OCI-LY7 (cell line): ENCODE measurements around the gene PRR35. TPM values are rescaled to one million over a fixed set of nuclear protein-coding genes. Genes with fewer than 3 reads are reported as not detected.

ENCODE experiments used
- BruUV-seq: library from RNA; stranded (reverse); fragments of 400-500 nt; replicated peaks from 2 replicates; lab custom pipeline; 2021; lab: Mats Ljungman, UMichigan
- CTCF ChIA-PET: fragments of 300-600 bp; sonication (Branson Sonifier 250); formaldehyde crosslinking; loops from one replicate; lab custom pipeline; 2022; ENCODE audit warnings: antibody characterized with exemption; ENCODE audit not compliant: unreplicated experiment; lab: Charles Lee
- POLR2A ChIA-PET: fragments of 300-600 bp; sonication (Branson Sonifier 250); formaldehyde crosslinking; loops from one replicate; lab custom pipeline; 2022; ENCODE audit warnings: antibody characterized with exemption; lab: Charles Lee
- DNase-seq: peaks from one replicate; pipeline ENCODE4 v3.0.0-alpha.2; 2015; ENCODE audit warnings: low spot score
- H2AFZ ChIP-seq: fragments of 200-600 bp; sonication (generic), shearing (Covaris generic); 2 replicates; pipeline ENCODE4 v1.6.1; 2014; ENCODE audit warnings: mild to moderate bottlenecking, antibody characterized with exemption, low read length, moderate library complexity
- H3K27ac ChIP-seq: fragments of 200-600 bp; sonication (generic); 2 replicates; pipeline ENCODE4 v1.5.1; 2014; ENCODE audit warnings: mixed run types, low read depth, mild to moderate bottlenecking, moderate library complexity, low read length, inconsistent platforms; ENCODE audit not compliant: poor library complexity, severe bottlenecking
- H3K36me3 ChIP-seq: fragments of 200-600 bp; sonication (generic); 2 replicates; pipeline ENCODE4 v1.6.1; 2014; ENCODE audit warnings: mild to moderate bottlenecking, antibody characterized with exemption, low read length, moderate library complexity, mixed read lengths; ENCODE audit not compliant: insufficient read depth
- H3K4me1 ChIP-seq: fragments of 200-600 bp; sonication (generic); 2 replicates; pipeline ENCODE4 v1.5.1; 2014; ENCODE audit warnings: mild to moderate bottlenecking, low read length; ENCODE audit not compliant: insufficient read depth, poor library complexity, severe bottlenecking
- H3K4me2 ChIP-seq: fragments of 200-600 bp; sonication (generic); 2 replicates; pipeline ENCODE4 v1.6.1; 2014; ENCODE audit warnings: mild to moderate bottlenecking, low read length
- H3K4me3 ChIP-seq: fragments of 200-600 bp; sonication (generic); 2 replicates; pipeline ENCODE4 v1.5.1; 2014; ENCODE audit warnings: mild to moderate bottlenecking, low read depth, low read length; ENCODE audit not compliant: poor library complexity, severe bottlenecking
- H3K79me2 ChIP-seq: fragments of 200-600 bp; sonication (generic); 2 replicates; pipeline ENCODE4 v1.6.1; 2016; ENCODE audit warnings: low read depth, mild to moderate bottlenecking, low read length, moderate library complexity, mixed read lengths; ENCODE audit not compliant: insufficient read depth
- H3K9me2 ChIP-seq: fragments of 200-600 bp; sonication (generic); 2 replicates; pipeline ENCODE4 v1.6.1; 2016; ENCODE audit warnings: mild to moderate bottlenecking, low read length, mixed read lengths; ENCODE audit not compliant: insufficient read depth
- H3K9me3 ChIP-seq: fragments of 200-600 bp; sonication (generic); 2 replicates; pipeline ENCODE4 v1.6.1; 2014; ENCODE audit warnings: mild to moderate bottlenecking, mixed run types, low read length, mixed read lengths
- H4K20me1 ChIP-seq: fragments of 200-600 bp; sonication (generic); 2 replicates; pipeline ENCODE4 v1.6.1; 2014; ENCODE audit warnings: mild to moderate bottlenecking, antibody characterized with exemption, low read length, moderate library complexity, mixed read lengths; ENCODE audit not compliant: insufficient read depth
- EZH2phosphoT487 ChIP-seq: fragments of 200-600 bp; sonication (generic); IDR thresholded peaks from 2 replicates; pipeline ENCODE4 v1.6.1; 2018; ENCODE audit warnings: low read depth, borderline replicate concordance, mild to moderate bottlenecking, mixed run types, antibody characterized with exemption, low read length, moderate library complexity, mixed read lengths
- intact Hi-C: fragments of 100-400 bp; cut with micrococcal nuclease; formaldehyde crosslinking; loops from one replicate; pipeline ENCODE4 v1.10.0; 2022; ENCODE audit not compliant: unreplicated experiment
- total RNA-seq, 2 experiments: library from RNA; depleted of rRNA in 1 of 2; stranded (reverse); fragments of >200 nt in 1 of 2; shearing (Covaris generic) in 1 of 2; gene quantifications; 2 replicates each; pipeline ENCODE4 v1.2.3, GENCODE V29; 2014 to 2022
- TF ChIP-seq, protein P1 (sequence below): fragments of 200-600 bp; sonication (generic); conservative IDR thresholded peaks from 2 replicates; pipeline ENCODE4 v1.5.1; 2014; ENCODE audit warnings: mild to moderate bottlenecking, antibody characterized with exemption, low read length, moderate library complexity, mixed read lengths

PRR35 gene
- total RNA-seq, 2 experiments from 2014 or later: not detected

DNA sequence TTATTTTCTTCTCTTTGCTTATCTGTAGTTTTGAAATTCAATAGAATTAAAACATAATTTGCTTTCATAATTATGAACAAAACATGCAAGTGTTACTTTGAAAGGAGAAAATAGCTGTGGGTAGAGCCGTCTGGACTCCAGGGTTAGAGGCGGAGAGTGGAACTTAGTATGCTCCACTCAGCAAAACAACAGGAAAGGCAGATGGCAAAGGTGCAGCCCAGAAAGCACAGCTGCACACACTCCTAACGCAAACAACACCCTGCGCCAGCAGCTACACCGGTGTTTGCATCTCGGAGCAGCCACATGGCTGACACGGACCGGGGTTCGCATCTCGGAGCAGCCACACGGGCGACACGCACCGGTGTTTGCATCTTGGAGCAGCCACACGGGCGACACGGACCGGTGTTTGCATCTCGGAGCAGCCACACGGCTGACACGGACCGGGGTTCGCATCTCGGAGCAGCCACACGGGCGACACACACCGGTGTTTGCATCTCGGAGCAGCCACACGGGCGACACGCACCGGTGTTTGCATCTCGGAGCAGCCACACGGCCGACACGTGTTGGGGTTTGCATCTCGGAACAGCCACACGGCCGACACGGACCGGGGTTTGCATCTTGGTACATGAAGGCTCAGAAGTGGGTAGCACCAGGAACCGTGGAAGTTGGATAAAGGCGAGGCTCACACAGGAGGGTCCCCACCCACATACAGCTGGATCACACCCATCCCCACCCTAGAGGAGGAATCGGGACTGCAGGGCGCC, 44.8 kb upstream of the PRR35 start:
- no peak overlapping the region for H3K4me2 ChIP-seq
- no peak for DNase-seq
- H4K20me1 ChIP-seq: no peaks in the 10 kb centered on the region
- TF ChIP-seq EZH2phosphoT487: no peak
- TF ChIP-seq, protein P1, sequence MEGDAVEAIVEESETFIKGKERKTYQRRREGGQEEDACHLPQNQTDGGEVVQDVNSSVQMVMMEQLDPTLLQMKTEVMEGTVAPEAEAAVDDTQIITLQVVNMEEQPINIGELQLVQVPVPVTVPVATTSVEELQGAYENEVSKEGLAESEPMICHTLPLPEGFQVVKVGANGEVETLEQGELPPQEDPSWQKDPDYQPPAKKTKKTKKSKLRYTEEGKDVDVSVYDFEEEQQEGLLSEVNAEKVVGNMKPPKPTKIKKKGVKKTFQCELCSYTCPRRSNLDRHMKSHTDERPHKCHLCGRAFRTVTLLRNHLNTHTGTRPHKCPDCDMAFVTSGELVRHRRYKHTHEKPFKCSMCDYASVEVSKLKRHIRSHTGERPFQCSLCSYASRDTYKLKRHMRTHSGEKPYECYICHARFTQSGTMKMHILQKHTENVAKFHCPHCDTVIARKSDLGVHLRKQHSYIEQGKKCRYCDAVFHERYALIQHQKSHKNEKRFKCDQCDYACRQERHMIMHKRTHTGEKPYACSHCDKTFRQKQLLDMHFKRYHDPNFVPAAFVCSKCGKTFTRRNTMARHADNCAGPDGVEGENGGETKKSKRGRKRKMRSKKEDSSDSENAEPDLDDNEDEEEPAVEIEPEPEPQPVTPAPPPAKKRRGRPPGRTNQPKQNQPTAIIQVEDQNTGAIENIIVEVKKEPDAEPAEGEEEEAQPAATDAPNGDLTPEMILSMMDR: no peak
- ChIA-PET CTCF (no interaction called here), POLR2A (no interaction called here)
- no peaks in the 10 kb centered on the region for H3K9me2 ChIP-seq
- intact Hi-C loops: no loop called here
- no peaks in the 10 kb centered on the region for H3K4me1 ChIP-seq
- no peaks in the 10 kb centered on the region for H3K36me3 ChIP-seq
- no peak overlapping the region for H3K4me3 ChIP-seq
- H3K27ac ChIP-seq: no peak overlapping the region
- BruUV-seq: no TSS peak
- no peak overlapping the region for H2AFZ ChIP-seq
- no peaks in the 10 kb centered on the region for H3K9me3 ChIP-seq
- no peaks in the 10 kb centered on the region for H3K79me2 ChIP-seq

- no peaks in the 10 kb centered on the region for H4K20me1 ChIP-seq
- H3K9me3 ChIP-seq: no peaks in the 10 kb centered on the region
- POLR2A ChIA-PET: no interaction called here
- no peak overlapping the region for H2AFZ ChIP-seq
- CTCF ChIA-PET: no interaction called here
- H3K4me2 ChIP-seq: no peak overlapping the region
- intact Hi-C loops: no loop called here
- no peak overlapping the region for H3K27ac ChIP-seq
- H3K79me2 ChIP-seq: no peaks in the 10 kb centered on the region
- H3K9me2 ChIP-seq: no peaks in the 10 kb centered on the region
- no peaks in the 10 kb centered on the region for H3K4me1 ChIP-seq
- no TSS peak for BruUV-seq
- no peaks in the 10 kb centered on the region for H3K36me3 ChIP-seq
- H3K4me3 ChIP-seq: no peak overlapping the region
- DNase-seq: no peak
- TF ChIP-seq, protein P1: no peak
- no peak for TF ChIP-seq EZH2phosphoT487
These were observed 44.3 kb upstream of the PRR35 start for GRCh38 chr16:515939-516226.

GRCh38 chr16:516301-516700, 43.9 kb upstream of the PRR35 start:
- Histone ChIP-seq H3K79me2 (no peaks in the 10 kb centered on the region), H3K36me3 (no peaks in the 10 kb centered on the region), H3K27ac (no peak overlapping the region), H3K4me2 (no peak overlapping the region), H3K4me3 (no peak overlapping the region), H2AFZ (no peak overlapping the region), H3K4me1 (no peaks in the 10 kb centered on the region), H3K9me2 (no peaks in the 10 kb centered on the region), H3K9me3 (no peaks in the 10 kb centered on the region), H4K20me1 (no peaks in the 10 kb centered on the region)
- ChIA-PET CTCF (no interaction called here), POLR2A (no interaction called here)
- TF ChIP-seq EZH2phosphoT487: no peak
- TF ChIP-seq, protein P1: no peak
- BruUV-seq: no TSS peak
- DNase-seq: no peak
- intact Hi-C loops: no loop called here
